ENCODE data around the gene MTREX.

- TF ChIP-seq YY1 (IDR thresholded peaks at IDR 0.05; ENCODE audit: low read depth, low read length) (no peak), HDAC2 (IDR thresholded peaks at IDR 0.05; ENCODE audit: borderline replicate concordance in 1 of 2, low read depth in 2 of 2, low read length in 2 of 2) (no peak), CTBP2 (IDR thresholded peaks at IDR 0.05; ENCODE audit: borderline replicate concordance, insufficient read depth, insufficient read length, low read length) (no peak), NRF1 (IDR thresholded peaks at IDR 0.05; ENCODE audit: low read depth, low read length) (no peak), CTCF (IDR thresholded peaks at IDR 0.05; ENCODE audit: control extremely low read depth in 1 of 3, insufficient read depth in 1 of 3, low read depth in 1 of 3, low read length in 3 of 3) (no peak), SIN3A (conservative IDR thresholded peaks at IDR 0.05 in 1 of 2, IDR thresholded peaks at IDR 0.05 in 1 of 2; ENCODE audit: low read depth in 1 of 2, low read length in 2 of 2) (no peak)
These were observed 16.8 kb upstream of the MTREX start for GRCh38 chr5:55290991-55291390.
